Measurements from ENCODE around the gene SMLR1.

SMLR1 gene

GRCh38 chr6:130840050-130840449, 12.8 kb downstream of the SMLR1 start:
- Histone ChIP-seq H3K4me3 (no peak overlapping the region), H3K27ac (0 out of 2 replicates have a peak overlapping the region, but pooled peaks have one; percentile 12), H3K9me3 (ENCODE audit: low read depth, low read length) (no peaks in the 10 kb centered on the region), H3K9ac (ENCODE audit: insufficient read length) (no peak overlapping the region), H3K36me3 (ENCODE audit: insufficient read depth, low read length) (peaks cover 8% of the 10 kb centered on the region; the same call in 1 of the 2 replicates)
- no peak for DNase-seq (ENCODE audit: low read depth, low spot score)
- TF ChIP-seq FOXP2 (optimal IDR thresholded peaks at IDR 0.05; ENCODE audit: control extremely low read depth, extremely low read length, insufficient read depth) (no peak), EZH2 (IDR thresholded peaks at IDR 0.05) (no peak), POLR2AphosphoS5 (IDR thresholded peaks at IDR 0.05; ENCODE audit: borderline replicate concordance, low read depth, low read length) (no peak)

DNA sequence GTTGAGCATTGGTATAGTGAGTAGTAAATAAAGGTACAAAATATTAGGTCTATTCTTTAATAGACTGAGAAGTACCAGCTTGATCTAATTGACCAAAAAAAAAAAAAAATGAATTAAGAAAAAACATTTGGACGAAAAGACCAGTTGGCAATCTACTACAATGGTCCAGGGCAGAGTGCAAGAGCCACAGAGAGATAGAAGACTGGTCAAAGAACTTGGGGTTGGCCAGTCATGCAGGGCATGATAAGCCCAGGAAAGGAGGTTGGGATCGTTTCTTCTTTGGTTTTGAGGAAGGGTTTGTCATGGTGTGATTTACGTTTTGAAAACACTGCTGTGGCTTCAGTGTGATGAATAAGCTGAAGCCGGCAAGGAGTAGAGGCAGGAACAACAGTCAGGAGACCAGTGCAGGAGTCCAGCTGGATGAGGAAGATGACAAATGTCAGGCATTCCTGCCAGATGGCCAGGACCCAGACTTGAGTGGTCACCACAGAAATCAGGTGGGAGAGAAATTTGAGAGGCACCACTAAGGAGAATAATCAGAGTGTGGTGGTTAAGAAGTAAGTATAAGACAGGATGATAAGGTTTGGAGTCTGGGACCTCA, 14.0 kb downstream of the SMLR1 start:
- Histone ChIP-seq H3K36me3 (ENCODE audit: insufficient read depth, low read length) (peaks cover 8% of the 10 kb centered on the region; the same call in 1 of the 2 replicates), H3K9ac (ENCODE audit: insufficient read length) (no peak overlapping the region), H3K9me3 (ENCODE audit: low read depth, low read length) (no peaks in the 10 kb centered on the region), H3K27ac (no peak overlapping the region), H3K4me3 (no peak overlapping the region)
- DNase-seq (ENCODE audit: low read depth, low spot score): no peak
- TF ChIP-seq EZH2 (IDR thresholded peaks at IDR 0.05) (no peak), FOXP2 (optimal IDR thresholded peaks at IDR 0.05; ENCODE audit: control extremely low read depth, extremely low read length, insufficient read depth) (no peak), POLR2AphosphoS5 (IDR thresholded peaks at IDR 0.05; ENCODE audit: borderline replicate concordance, low read depth, low read length) (no peak)

DNA sequence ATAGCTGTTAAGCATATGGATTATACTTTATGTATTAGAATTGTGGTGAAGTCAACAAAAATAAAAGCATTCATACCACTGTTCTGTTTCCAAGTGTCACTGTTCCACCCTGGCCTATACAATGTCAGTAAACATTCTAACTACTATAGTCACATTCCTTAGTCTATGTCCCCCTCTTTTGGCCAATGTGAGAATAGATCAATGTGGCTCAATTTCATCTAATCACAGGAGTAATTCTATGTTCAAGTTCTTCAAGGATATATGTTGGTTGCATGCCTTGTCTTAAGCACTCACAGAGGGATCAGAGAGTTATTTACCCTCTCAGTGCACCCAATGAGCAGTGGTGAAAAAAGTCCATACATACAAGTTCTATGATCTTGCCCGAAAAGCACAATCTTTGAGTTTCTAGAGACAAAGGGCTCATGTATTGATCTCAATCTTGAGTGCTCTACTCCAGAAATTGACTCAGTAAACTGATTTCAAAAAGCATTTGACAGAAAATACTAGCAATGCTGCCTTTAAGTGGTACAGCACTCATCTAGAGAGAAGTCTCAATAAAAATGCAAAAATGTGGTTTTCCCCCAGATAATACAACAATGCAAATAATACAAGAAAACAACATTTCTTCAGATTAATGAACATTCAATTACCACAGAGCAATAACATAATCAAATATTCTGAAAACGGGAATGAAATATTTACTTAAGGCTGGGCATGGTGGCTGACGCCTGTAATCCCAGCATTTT, 16.5 kb downstream of the SMLR1 start:
- H3K9me3 ChIP-seq (ENCODE audit: low read depth, low read length): no peaks in the 10 kb centered on the region
- H3K36me3 ChIP-seq (ENCODE audit: insufficient read depth, low read length): peaks cover 5% of the 10 kb centered on the region; the same call in 1 of the 2 replicates
- H3K4me3 ChIP-seq: no peak overlapping the region
- H3K9ac ChIP-seq (ENCODE audit: insufficient read length): no peak overlapping the region
- no peak for TF ChIP-seq FOXP2 (optimal IDR thresholded peaks at IDR 0.05; ENCODE audit: control extremely low read depth, extremely low read length, insufficient read depth)
- no peak for TF ChIP-seq EZH2 (IDR thresholded peaks at IDR 0.05)
- TF ChIP-seq POLR2AphosphoS5 (IDR thresholded peaks at IDR 0.05; ENCODE audit: borderline replicate concordance, low read depth, low read length): no peak
- H3K27ac ChIP-seq: no peak overlapping the region
- peak; percentile 45 for DNase-seq (ENCODE audit: low read depth, low spot score)

- Histone ChIP-seq H3K9me3 (ENCODE audit: low read depth, low read length) (no peaks in the 10 kb centered on the region), H3K27ac (peak overlapping the region; percentile 17; the same call in 1 of the 2 replicates), H3K4me3 (no peak overlapping the region), H3K9ac (ENCODE audit: insufficient read length) (no peak overlapping the region), H3K36me3 (ENCODE audit: insufficient read depth, low read length) (no peaks in the 10 kb centered on the region)
- TF ChIP-seq EZH2 (IDR thresholded peaks at IDR 0.05) (no peak), POLR2AphosphoS5 (IDR thresholded peaks at IDR 0.05; ENCODE audit: borderline replicate concordance, low read depth, low read length) (no peak), FOXP2 (optimal IDR thresholded peaks at IDR 0.05; ENCODE audit: control extremely low read depth, extremely low read length, insufficient read depth) (no peak)
- DNase-seq (ENCODE audit: low read depth, low spot score): no peak
Observed at GRCh38 chr6:130846501-130846900, 19.3 kb downstream of the SMLR1 start.

- H3K4me3 ChIP-seq: no peak overlapping the region
- H3K9me3 ChIP-seq (ENCODE audit: low read depth, low read length): no peaks in the 10 kb centered on the region
- H3K9ac ChIP-seq (ENCODE audit: insufficient read length): no peak overlapping the region
- no peak for TF ChIP-seq POLR2AphosphoS5 (IDR thresholded peaks at IDR 0.05; ENCODE audit: borderline replicate concordance, low read depth, low read length)
- no peak for TF ChIP-seq FOXP2 (optimal IDR thresholded peaks at IDR 0.05; ENCODE audit: control extremely low read depth, extremely low read length, insufficient read depth)
- no peak for TF ChIP-seq EZH2 (IDR thresholded peaks at IDR 0.05)
- peak overlapping the region; percentile 56; the same call in 1 of the 2 replicates for H3K27ac ChIP-seq
- no peaks in the 10 kb centered on the region for H3K36me3 ChIP-seq (ENCODE audit: insufficient read depth, low read length)
- DNase-seq (ENCODE audit: low read depth, low spot score): no peak
Observed at GRCh38 chr6:130847001-130847910, 20.1 kb downstream of the SMLR1 start.

- Histone ChIP-seq H3K36me3 (ENCODE audit: insufficient read depth, low read length) (no peaks in the 10 kb centered on the region), H3K4me3 (no peak overlapping the region), H3K27ac (no peak overlapping the region), H3K9me3 (ENCODE audit: low read depth, low read length) (no peaks in the 10 kb centered on the region), H3K9ac (ENCODE audit: insufficient read length) (no peak overlapping the region)
- TF ChIP-seq POLR2AphosphoS5 (IDR thresholded peaks at IDR 0.05; ENCODE audit: borderline replicate concordance, low read depth, low read length): no peak
- TF ChIP-seq EZH2 (IDR thresholded peaks at IDR 0.05): no peak
- TF ChIP-seq FOXP2 (optimal IDR thresholded peaks at IDR 0.05; ENCODE audit: control extremely low read depth, extremely low read length, insufficient read depth): no peak
- DNase-seq (ENCODE audit: low read depth, low spot score): no peak
Observed at GRCh38 chr6:130848945-130849344, 21.7 kb downstream of the SMLR1 start.

DNA sequence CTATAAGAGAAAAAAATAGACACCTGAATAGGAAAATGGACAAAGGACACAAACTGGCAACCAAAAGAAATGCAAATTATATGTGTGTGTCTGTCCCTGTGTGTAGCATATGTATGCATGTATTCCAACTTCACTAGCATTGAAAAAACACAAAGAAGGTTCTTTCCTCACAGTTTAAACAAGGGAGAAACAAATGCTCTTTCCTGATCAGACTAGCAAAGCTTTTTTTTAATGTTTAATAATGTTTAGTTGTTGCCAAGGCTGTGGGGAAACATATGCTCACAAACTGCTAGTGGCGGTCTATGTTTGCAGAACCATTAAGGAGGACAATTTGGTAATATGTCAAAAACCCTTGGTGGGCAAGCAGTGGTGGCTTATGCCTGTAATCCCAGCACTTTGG, 22.4 kb downstream of the SMLR1 start:
- H3K4me3 ChIP-seq: no peak overlapping the region
- TF ChIP-seq POLR2AphosphoS5 (IDR thresholded peaks at IDR 0.05; ENCODE audit: borderline replicate concordance, low read depth, low read length) (no peak), EZH2 (IDR thresholded peaks at IDR 0.05) (no peak), FOXP2 (optimal IDR thresholded peaks at IDR 0.05; ENCODE audit: control extremely low read depth, extremely low read length, insufficient read depth) (no peak)
- no peak overlapping the region for H3K9ac ChIP-seq (ENCODE audit: insufficient read length)
- no peak overlapping the region for H3K27ac ChIP-seq
- DNase-seq (ENCODE audit: low read depth, low spot score): no peak
- H3K36me3 ChIP-seq (ENCODE audit: insufficient read depth, low read length): no peaks in the 10 kb centered on the region; the same call in none of the 2 replicates
- no peaks in the 10 kb centered on the region for H3K9me3 ChIP-seq (ENCODE audit: low read depth, low read length)

GRCh38 chr6:130851026-130851425, 23.8 kb downstream of the SMLR1 start:
- TF ChIP-seq EZH2 (IDR thresholded peaks at IDR 0.05) (no peak), FOXP2 (optimal IDR thresholded peaks at IDR 0.05; ENCODE audit: control extremely low read depth, extremely low read length, insufficient read depth) (no peak), POLR2AphosphoS5 (IDR thresholded peaks at IDR 0.05; ENCODE audit: borderline replicate concordance, low read depth, low read length) (no peak)
- H3K9ac ChIP-seq (ENCODE audit: insufficient read length): no peak overlapping the region
- no peak for DNase-seq (ENCODE audit: low read depth, low spot score)

More at GRCh38 chr6:130851026-130851425, 23.8 kb downstream of the SMLR1 start:
- Histone ChIP-seq H3K27ac (no peak overlapping the region), H3K4me3 (no peak overlapping the region), H3K9me3 (ENCODE audit: low read depth, low read length) (0 out of 2 replicates have a peak, but pooled peaks cover 2% of the 10 kb centered on the region), H3K36me3 (ENCODE audit: insufficient read depth, low read length) (peaks cover 5% of the 10 kb centered on the region)

Data from SK-N-MC (cell line).